Activated CD4-positive, alpha-beta T cell treated with anti-CD3 and anti-CD28 coated beads, Interleukin-2, Interleukin-4, amounts not matched to agents 100 ng/mL and 50 ng/mL, durations not matched to agents 16 hours and 8 hours (primary cell): ENCODE results near the gene PDXK.
A peak's percentile ranks its signal among the peaks of the same experiment; 100 is the strongest.

Experiments used
- DNase-seq: peaks from one replicate; pipeline ENCODE4 v3.0.0-alpha.2; 2020; ENCODE audit warnings: low spot score

PDXK gene

DNA sequence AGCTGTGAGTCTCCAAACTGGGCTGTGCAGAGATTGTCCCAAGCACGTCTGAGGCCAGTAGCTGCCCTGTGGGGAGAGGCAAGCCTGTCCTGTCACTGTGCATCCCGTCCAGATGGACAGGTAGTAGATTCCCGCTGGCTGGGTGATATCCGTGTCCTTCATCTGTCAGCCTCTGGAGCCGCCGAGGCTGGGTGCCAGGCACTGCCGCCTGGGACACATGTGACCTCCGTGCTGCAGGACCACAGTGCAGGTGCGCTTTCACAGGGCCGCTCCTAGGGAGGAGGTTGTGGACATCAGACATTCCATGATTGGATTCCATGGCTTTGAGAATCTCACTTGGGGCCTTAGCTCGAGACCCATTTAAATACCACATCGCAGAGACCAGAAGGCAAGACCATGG, 4.7 kb downstream of the PDXK start:
- no peak for DNase-seq

DNA sequence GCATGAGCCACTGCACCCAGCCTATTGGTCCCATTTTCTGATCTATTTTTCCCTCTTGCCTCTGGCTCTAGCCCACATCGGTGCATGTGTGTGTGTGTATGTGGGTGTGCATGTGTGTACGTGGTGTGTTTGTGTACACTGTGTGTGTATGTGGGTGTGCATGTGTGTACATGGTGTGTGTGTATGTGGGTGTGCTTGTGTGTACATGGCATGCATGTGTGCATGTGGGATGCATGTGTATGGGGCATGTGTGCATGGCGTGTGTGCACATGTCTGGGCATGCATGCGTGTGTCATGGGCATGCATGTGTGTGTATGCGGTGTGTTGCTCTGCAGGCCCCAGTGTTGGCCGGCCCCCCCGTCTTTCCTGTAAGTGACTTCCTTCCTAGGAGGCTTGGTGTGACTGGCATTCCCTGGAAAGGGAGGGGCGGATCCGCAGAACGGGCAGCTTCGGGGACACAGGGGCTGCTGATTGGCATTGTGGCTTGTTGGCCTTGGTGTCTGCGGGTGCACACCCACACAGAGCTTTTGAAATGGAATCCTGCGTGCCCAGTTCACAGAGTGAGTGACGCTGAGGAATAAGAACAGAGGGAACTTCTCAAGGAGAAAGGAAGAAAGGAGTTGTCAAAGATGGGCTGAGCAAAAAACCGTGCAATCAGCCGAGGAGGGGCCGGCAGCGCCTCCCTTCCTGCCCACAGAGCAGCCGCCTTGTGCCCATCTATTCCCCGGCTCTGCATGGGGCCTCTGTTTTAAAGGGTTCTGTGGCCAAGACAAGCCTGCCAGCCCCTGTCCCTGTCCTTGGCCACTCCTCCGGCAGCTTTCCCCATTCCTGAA, 8.0 kb downstream of the PDXK start:
- no peak for DNase-seq

DNA sequence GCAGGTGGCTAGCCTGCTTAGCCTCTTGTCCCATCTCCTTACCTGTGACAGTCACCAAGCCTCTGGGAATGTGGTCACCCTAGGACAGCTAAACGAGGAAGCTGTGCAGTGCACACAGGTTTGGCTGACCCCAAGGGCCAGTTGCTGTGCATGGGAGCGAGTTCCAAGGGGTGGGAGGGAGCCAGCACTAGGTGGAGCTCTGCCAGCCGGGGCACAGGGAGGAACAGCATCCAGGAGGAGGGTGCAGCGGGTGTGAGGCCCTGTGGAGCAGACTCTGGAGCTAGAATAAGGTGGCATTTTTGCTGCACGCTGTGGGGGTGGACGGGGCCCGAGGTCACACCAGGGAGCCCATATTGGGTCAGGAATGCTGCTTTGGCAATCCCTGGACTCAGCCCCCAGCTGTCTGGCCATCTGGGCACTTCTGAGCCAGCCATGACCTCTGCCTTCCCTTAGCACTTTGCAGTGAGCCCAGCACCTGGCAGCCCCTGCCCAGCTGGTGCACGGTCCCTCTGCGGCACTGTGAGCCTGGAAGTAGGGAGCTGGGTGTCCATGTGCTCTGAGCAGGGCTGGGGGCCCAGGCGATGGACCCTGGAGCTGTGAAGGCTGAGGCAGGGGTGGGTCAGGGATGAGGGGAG, 8.7 kb downstream of the PDXK start:
- DNase-seq: no peak

DNA sequence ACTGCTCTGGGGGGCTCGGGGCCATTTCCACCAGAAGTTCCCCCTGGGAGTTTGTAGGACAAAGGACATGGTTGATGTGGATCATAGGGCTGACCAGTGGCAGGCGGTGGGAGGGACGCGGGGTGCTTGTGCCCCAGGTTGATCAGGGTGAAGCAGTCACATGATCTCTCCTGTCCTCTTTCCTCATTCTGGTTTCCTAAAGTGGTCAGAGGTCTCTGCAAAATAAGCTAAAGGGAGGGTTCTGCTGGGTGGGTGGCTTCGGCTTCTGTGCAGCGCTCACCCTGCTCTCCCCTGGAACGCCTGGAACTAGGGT, 9.2 kb downstream of the PDXK start:
- DNase-seq: no peak

DNA sequence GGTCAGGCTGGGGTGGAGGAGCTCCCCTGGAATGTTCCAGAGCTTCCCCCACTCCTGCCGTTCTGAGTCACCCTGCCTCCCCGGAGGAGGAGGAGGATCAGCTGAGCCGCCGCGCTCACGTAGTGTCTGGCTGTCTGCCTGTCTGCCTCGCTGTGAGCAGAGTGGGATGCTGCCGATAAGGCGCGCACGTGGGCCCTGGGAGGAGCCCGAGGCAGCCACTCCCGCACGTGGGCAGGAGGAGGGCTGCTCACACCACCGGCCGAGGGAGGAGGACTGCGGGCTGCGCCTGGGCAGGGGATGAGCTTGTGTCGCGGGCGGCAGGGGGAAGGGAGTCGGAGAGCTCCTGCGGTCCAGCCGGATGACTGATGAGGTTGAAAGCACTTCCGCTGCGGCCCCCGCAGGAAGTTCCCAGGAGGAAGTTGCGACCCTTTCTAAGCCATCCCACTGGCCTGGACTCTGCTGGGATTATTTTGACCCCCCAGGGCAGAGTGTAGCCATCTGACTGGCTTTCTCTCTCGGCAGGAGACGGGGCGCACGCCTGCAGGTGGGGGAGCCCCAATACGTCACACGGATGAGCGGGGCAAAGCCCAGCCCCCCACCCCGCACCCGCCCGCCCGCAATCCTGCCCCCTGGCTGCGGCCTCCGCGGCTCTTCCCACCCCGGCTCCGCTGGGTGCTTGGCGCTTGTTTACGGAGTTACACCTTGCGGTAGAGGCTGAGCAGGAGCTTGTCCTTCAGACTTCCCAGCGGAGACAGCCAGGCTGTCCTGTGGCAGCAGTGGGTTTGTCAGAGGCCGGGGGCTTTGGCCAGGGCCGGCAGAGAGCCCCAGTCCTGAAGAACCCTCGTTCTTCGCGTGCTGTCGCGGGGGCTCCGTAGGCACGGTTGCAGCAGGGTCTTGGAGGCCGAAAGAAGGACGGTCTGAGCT, 9.8 kb downstream of the PDXK start:
- DNase-seq: peak; percentile 81

DNA sequence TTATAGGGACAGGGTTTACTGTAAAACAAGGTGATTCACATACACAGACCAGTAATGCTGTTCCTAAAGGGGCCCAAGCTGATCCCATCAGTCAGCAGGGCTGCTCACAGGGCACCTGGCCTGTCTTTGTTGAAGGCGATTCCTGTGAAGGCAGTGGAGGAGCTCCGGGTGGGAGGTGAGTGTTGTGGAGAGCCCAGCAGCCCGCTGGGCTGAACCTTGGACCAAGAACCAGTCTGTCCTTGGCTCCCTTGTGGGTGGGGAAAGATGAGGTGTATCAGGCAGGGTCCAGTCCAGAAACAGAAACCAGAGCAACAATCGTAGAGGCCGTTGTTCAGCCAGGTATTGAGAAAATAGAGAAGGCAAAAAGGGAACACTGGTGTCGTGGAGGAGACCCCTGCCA, 12.5 kb downstream of the PDXK start:
- DNase-seq: no peak

DNA sequence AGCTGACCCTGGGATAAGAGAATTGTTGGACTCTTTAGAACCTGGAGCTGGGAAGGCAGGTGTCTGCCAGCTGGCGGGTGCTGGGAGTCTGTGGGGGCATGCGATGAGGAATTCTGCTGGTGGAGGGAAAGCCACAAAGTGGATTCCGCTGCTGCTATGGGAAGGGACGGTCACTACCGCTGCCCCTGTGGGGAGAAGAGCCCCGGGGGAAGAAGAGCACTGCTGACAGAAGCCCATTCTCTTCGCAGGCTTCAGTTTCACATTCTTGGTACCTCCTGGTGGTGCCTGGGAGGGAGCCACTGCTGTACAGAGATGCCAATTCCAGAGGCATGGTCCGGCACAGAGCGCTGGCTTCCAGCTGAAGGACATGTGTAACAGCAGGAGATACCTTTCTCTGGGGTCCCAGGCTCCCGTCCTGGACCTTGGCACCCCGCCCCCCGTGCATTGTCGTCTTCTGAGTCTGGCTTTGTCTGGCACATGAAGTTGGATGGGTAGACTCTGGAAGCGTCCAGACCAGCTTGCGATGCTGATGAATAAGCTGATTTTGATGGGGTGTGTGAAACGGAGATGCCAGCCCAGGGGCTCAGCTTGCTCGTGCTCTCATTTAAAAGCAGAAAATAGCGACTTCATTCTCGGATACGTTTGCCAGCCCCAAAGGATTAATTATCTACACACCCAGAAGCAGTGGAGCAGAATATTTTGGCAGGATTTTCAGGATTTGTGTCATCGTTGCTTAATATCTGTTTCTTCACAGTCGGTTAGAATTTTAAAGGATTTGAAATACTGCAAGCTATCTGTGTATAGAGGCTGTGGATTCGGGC, 13.2 kb downstream of the PDXK start:
- DNase-seq: no peak

DNA sequence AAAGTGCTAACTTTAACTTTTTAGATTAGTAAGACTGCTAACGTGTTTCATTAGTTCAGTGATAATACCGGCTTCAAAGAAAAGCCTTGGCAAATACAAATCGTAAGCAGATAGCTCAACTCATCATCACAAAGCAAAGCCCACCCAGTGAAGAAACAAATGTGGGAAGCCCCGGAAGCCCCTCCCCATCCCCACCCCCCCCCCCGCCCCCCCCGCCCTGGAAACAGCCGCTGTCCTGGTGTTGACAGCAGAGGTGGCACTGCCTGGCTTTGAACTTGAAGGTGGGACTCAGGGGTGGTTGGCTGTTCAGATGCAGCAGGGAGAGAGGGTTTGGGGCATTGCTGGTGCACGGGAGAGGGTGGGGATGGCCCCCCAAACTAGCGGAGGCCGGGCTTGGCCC, 14.1 kb downstream of the PDXK start:
- no peak for DNase-seq

DNA sequence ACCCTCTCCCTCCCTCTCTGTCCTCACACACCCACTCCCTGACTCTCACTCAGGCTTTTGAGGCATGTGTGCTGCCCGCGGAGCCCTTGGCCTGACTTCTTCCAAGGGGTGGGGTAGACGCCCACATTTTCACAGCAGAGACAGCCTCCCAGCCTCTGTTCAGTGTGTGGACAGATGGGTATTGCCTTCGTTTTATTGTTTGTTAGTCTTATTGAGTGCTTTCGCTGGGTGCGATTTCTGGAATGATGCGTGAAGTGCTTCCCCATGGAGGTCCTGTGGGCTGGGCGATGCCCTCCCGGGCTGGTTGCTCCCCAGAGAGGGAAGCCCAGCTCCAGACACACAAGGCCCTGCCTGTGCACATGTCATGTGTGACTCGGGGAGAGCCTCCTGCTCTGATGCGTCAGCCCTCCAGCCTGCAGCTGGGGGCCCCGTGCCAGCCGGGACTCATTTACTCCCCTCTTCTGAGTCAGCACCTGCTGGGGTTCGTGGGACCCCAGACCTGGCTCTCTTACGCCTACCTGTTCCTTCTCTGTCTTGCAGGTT, 14.7 kb downstream of the PDXK start:
- DNase-seq: no peak

DNA sequence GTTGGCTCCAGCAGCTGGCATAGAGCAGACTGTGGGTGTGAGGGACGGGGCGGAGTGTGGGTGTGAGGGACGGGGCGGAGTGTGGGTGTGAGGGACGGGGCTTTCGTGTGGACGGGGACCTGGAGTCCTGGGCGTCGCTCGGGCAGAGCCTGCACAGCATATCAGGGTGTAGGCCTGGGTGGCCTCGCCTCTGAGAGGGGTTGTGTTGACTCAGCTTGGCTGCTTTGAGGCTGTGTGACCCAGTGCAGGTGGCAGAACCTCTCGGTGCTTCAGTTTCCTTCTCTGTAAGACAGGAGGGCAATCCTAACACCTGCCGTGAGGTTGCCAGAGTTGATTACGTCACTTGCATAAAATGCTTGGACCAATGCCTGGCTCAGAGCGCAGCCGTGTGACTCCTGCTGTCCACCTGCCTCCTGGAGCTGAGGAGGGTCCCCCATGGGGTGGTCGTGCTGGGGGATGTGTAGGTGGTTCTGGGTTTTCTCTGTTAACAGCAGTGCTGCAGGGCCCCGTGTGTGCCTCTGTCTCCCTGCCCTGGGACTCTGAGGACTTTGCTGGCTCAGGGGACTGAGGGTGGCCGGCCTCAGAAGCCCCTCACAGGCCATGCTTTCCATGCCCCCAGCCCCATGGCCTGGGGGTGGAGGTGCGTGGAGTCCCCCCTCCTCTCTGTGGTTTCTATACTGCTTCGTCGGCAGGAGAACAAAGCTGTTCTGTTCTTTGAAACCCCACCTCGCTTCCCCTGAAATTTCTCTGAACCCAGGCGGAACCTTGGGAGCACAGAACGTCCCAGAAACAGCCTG, 15.4 kb downstream of the PDXK start:
- DNase-seq: no peak

DNA sequence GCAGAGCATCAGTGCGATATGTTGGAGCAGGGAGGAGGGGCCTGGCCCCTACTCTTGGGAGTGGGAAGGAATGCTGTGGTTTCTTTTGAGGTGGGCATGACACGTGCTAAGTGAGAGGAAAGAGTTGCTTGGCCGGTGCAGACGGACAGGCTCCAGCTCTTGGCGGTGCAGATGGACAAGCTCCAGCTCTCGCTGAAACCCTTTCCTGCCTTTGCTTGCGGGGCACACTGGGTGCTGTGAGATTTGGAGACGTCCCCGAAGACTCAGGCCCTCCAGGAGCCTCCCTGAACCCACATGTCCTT, 15.9 kb downstream of the PDXK start:
- DNase-seq: no peak

DNA sequence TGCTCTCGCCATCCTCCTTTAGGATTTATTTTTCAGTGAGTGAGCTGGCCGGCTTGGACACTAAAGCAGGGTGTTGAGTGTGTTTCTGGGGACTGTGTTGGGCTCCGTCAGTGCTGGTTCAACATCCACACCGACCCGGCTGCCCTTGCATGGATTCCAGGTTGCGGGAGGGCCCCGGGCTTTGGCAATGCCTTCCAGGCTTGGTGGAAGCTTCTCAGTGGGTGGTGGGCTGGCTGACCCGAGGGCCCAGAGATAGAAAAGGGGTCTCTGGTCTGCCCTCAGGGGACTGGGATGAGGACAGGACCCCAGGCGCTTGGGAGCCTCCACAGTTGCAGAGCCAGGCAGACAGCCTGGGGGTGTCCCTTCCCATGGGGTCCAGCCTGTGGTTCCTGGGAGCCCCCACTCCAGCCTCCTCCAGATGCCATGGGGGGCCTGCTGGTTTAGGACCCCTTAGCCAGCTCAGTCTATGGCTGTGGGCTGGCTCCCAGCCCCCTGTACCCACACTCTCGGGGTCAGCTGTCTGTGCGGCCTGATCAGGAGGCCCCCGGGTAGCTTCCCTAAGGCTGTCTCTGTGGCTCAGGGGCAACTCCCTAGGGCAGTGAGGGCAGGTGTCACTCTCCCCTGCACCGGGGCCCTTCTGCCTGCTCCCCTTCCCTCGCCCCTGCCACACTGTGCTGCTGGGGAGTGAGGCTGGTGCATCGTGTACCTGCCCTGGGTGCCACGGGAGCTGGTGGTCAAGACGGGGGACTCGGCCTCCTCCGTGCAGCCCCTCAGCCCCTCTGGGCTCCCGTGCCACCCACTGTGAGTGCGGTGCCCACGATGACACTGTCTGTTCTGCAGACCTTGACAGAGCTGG, 16.5 kb downstream of the PDXK start:
- no peak for DNase-seq

DNA sequence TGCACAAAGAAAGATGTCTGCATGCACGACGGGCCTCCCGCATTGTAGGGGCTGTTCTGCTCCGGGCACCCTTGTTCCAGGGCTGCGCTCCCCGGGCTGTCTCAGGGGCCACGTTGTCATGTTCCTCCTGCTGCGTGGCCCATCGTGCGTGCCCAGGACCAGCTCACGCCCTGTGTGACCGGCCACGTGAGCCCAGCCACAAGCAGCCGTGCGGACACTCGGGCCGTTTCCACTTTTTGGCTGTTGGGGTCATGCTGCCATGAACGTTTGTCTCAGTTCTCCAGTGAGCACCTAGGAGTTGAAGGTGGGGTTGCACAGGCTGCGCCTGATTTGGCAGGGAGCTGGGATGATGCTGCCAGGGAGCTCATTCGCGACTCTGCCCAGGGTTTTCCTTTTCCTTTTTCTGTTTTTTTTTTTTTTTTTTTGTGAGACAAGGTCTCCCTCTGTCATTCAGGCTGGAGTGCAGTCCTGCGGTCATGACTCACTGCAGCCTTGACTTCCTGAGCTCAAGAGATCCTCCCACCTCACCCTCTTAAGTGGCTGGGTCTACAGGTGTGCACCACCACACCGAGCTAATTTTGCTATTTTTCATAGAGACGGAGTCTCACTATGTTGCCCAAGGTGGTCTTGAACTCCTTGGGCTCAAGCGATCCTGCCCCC, 17.4 kb downstream of the PDXK start:
- DNase-seq: no peak

DNA sequence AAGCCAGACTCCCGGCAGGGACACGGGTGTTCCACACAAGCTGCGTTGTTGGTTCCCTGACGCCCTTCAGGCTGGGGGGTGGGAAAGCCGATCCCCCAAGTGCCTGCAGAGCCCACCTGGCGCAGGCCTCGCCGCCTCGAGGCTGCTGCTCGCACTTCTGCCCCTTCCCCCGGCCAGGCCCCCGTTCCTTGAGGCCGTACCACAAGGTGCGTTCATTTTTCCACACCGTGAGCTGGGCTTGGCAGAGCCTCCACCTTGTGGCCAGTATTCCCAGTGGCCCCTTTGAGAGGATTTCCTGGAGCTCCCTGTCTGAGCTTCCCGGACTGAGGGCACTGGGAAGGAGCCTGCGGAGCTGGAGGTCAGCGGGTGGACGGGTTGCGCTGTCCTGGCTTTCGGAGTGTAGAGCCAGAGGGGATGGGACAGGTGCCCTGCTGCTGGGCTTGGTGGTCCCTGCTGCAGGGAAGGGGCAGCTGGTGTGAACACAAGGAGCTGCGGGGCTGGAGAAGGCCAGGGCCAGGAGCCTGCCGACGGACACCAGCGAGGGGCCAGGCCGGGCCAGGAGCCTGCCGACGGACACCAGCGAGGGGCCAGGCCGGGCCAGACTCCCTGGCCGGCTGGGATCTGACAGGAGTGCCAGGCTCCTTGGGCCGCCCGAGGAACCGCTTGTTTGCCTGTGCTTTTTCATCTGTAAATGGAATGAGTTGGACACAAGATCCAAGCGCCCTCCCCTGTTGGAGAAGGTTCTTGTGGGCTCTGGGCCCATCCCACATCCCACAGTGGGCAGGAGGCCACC, 18.4 kb downstream of the PDXK start:
- no peak for DNase-seq

DNA sequence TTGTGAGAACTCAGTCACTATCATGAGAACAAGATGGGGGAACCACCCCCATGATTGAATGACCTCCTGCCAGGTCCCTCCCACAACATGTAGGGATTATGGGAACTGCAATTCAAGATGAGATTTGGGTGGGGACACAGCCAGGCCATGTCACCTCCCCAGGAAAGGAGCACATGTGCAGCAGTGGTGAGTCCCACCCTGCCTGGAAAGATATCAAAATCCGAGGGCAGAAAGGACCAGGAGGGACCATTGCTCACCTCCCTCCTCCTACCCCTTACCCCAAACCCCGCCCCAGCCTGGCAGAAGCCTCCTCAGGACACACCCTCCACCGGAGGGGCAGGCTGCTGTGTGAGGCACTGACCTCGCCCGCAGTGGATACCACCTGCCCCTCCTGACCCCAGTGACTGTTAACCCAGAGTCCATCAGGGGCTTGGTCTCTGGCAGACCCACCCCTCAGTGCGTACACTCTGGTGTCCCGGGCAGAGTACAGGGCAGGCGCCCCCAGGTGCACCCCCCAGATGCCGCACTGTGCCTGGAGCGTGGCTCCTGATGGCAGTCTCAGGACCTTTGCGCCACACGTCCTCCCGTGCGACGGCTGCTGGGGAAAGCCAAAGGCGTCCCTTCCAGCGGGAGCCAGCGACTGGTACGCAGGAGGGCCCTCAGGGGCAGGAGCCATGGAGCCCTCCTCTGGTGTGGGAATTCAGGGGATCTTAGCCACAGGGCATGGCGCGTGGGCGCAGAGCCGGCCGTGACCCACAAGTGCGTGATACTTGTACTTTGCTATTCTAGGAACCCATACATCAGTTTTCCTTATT, 20.9 kb downstream of the PDXK start:
- no peak for DNase-seq

DNA sequence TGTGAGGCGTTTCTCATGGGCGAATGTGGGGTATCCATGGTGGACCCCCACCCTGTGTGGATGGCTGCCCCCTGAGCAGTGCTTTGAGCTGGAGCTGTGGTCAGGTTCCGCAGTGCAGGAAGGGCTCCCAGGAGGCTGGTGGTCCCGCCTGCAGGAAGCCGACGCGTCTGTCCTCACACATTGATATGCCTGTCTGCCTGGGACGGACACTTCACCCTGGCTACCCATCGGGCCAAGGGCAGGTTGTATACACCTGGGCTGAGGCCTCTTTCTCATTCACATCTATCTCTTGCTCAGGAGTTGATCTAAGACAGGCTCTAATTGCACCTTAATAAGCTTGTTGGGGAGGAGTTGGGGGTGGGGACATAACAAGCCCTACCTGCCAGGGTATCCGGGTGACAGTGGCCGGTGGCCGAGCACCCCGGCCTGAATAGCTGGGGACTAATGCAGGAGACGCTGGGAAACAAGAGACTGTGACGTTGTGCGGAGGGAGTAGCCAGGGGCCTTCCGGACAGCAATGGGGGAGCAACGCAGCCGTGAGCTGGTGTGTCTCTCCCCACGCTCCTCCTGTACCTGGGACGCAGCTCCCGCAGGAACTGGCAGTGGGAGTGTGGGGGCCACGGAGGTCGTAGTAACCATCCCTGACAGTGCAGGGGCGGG, 21.7 kb downstream of the PDXK start:
- DNase-seq: no peak

DNA sequence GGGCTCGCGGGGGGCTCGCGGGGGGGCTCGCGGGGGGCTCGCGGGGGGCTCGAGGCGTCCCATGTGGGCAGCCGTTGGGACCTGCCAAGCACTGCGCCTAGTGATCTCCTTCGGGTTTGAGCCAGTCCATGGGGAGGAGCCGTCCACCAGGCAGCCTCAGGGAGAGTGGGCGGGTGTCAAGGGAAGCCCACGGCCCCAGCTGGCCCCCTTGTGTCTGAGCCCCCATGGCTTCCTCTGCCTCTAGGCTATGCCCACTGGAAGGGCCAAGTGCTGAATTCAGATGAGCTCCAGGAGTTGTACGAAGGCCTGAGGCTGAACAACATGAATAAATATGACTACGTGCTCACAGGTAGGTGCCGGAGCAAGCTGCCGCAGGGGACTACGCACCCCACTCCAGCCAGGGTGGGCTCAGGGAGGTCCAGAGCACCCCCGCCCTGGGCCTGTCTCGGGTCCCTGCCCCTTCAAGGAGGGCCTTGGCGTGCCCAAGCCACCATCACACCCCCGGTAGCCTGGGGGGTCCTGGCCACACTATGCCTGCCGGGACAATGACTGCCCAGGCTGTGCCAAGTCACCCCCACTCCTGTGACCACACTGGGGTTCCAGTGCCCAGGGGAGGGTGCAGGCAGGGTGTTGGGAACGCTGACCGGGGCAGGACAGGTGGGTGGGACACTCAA, 22.6 kb downstream of the PDXK start:
- DNase-seq: no peak
